Stimulated activated CD8-positive, alpha-beta memory T cell treated with anti-CD3 and anti-CD28 coated beads, Interleukin-7, amount 100 ng/mL, for 48 hours (primary cell): Measurements from ENCODE around the gene HSPA2.
"Not testable (repeated sequence)": the region's sequence is repeated elsewhere in the genome, so short reads cannot be mapped to it uniquely, and the experiment has no call there.

Experiments
- DNase-seq, 2 donors: peaks; one replicate each; pipeline ENCODE4 v3.0.0-alpha.2; 2020; ENCODE audit warnings: low read depth in 1 of 2; ENCODE audit errors: extremely low read depth in 1 of 2

Gene HSPA2

DNA sequence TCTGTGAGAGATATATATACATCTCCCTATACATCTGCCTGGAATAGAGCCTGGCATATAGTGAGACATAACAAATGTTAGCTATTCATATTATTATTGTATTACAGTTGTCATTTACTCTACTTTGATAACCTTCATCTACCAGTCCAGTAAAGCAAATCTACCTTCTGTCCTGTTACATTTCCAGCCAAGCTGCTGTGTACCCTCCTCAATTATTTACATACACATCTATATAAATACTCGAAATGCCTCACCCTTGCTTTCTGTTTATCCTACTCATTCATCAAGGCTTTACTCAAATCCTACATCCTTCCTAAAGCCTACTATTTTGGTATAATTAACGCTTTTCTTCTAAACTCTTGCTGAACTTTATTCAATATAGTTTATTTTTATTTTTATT is 27.3 kb upstream of the HSPA2 start:
- no peak for DNase-seq

- DNase-seq: no peak
Measured at GRCh38 chr14:64515053-64515452, 25.5 kb upstream of the HSPA2 start.

- DNase-seq: no peak
Measured at GRCh38 chr14:64516969-64517368, 23.6 kb upstream of the HSPA2 start.

DNA sequence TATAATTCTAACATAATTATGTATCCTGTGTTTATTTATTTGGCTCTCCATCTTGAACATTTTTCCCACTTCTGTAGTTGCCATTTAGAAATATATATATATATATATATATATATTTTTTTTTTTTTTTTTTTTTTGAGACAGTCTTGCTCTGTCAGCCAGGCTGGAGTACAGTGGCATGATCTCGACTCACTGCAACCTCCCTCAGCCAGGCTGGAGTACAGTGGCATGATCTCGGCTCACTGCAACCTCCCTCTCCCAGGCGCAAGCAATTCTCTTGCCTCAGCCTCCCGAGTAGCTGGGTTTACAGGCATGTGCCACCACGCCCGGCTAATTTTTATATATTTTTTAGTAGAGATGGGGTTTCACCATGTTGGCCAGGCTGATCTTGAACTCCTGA is 22.9 kb upstream of the HSPA2 start:
- not testable (repeated sequence) for DNase-seq

- no peak for DNase-seq
Measured at GRCh38 chr14:64518229-64518628, 22.3 kb upstream of the HSPA2 start.

DNA sequence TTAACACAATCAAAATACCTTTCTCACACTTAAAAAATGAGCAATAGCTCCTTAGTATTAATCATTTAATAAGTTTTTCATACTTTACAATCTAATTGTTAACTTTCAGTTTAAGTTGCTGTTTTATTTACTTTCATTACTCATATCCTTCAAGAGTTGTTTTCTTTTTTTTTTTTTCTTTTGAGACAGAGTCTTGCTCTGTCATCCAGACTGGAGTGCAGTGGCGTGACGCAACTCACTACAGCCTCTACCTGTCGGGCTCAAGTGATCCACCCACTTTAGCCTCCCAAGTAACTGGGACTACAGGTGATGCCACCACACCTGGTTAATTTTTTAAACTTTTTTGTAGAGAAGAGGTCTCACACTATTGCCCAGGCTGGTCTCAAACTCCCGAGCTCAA is 19.8 kb upstream of the HSPA2 start:
- DNase-seq: no peak

DNA sequence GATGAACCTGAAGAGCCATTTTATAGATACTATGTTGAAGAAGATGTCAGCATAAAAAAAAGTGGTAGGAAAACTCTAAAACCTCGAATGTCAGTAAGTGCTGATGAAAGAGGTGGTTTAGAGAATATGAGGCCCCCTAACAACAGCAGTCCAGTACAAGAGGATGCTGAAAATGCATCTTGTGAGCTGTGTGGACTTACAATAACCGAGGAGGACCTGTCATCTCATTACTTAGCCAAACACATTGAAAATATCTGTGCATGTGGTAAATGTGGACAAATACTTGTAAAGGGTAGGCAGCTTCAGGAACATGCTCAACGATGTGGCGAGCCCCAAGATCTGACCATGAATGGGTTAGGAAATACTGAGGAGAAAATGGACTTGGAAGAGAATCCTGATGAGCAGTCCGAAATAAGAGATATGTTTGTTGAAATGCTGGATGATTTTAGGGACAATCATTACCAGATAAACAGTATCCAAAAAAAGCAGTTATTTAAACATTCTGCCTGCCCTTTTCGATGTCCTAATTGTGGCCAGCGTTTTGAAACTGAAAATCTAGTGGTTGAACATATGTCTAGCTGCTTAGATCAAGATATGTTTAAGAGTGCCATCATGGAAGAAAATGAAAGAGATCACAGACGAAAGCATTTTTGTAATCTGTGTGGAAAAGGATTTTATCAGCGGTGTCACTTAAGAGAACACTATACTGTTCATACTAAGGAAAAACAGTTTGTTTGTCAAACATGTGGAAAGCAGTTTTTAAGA is 17.8 kb upstream of the HSPA2 start:
- DNase-seq: no peak

DNA sequence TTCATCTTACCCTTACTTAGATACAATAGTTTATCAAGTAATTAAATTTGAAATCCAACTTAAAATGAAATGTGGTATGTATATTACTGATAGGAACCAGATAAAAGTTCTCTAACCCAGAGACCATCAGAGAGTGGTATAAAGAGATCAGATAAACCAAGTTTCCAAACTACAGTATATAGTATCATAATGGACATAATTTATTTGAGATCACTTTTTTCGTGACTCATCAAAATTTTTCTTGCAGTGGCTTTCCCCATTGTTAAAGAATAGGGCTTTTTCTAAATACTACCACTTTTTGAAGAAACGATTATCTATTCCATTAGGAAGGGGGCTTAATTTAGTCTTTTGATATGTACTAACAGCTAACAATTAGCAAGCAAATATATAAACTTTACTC is 15.2 kb upstream of the HSPA2 start:
- no peak for DNase-seq

GRCh38 chr14:64531567-64531966 is 9.0 kb upstream of the HSPA2 start:
- DNase-seq: no peak

DNA sequence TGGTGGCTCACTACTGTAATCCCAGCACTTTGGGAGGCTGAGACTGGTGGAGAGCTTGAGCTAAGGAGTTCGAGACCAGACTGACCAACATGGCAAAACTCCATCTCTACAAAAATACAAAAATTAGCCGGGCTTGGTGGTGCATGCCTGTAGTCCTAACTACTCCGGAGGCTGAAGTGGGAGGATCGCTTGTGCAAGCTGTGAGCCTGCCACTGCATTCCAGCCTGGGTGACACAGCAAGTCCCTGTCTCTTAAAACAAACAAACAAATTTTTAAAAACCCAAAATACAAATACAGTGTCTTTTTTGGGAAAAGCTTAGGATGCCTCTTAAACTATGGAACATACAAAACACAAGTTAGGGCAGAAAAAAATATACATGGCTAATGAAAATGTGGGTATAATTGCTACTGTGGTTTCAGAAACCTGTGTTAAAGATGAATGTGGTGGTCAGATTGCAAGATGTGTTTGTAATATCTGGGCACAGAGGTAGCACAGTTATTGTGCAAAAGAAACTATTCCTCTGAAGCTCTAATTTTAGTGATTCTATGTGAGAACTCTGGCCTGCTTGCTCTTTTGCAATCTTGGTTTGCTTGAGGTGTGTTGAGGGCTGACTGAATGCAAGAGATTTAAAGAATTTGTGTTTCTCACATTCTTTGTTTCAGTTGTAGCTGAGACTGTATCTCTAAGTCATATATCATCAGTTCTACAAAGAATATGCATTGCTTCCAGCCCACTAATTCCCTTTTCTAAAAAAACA is 3.9 kb upstream of the HSPA2 start:
- DNase-seq: no peak

DNA sequence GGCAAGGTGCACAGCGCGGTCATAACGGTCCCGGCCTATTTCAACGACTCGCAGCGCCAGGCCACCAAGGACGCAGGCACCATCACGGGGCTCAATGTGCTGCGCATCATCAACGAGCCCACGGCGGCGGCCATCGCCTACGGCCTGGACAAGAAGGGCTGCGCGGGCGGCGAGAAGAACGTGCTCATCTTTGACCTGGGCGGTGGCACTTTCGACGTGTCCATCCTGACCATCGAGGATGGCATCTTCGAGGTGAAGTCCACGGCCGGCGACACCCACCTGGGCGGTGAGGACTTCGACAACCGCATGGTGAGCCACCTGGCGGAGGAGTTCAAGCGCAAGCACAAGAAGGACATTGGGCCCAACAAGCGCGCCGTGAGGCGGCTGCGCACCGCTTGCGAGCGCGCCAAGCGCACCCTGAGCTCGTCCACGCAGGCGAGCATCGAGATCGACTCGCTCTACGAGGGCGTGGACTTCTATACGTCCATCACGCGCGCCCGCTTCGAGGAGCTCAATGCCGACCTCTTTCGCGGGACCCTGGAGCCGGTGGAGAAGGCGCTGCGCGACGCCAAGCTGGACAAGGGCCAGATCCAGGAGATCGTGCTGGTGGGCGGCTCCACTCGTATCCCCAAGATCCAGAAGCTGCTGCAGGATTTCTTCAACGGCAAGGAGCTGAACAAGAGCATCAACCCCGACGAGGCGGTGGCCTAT is 875 bp downstream of the HSPA2 start:
- DNase-seq: no peak

DNA sequence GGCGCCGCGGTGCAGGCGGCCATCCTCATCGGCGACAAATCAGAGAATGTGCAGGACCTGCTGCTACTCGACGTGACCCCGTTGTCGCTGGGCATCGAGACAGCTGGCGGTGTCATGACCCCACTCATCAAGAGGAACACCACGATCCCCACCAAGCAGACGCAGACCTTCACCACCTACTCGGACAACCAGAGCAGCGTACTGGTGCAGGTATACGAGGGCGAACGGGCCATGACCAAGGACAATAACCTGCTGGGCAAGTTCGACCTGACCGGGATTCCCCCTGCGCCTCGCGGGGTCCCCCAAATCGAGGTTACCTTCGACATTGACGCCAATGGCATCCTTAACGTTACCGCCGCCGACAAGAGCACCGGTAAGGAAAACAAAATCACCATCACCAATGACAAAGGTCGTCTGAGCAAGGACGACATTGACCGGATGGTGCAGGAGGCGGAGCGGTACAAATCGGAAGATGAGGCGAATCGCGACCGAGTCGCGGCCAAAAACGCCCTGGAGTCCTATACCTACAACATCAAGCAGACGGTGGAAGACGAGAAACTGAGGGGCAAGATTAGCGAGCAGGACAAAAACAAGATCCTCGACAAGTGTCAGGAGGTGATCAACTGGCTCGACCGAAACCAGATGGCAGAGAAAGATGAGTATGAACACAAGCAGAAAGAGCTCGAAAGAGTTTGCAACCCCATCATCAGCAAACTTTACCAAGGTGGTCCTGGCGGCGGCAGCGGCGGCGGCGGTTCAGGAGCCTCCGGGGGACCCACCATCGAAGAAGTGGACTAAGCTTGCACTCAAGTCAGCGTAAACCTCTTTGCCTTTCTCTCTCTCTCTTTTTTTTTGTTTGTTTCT is 1.7 kb downstream of the HSPA2 start:
- DNase-seq: no peak

- no peak for DNase-seq
Measured at GRCh38 chr14:64542836-64543201, 2.3 kb downstream of the HSPA2 start.

GRCh38 chr14:64544607-64545312 is 4.2 kb downstream of the HSPA2 start:
- DNase-seq: no peak

DNA sequence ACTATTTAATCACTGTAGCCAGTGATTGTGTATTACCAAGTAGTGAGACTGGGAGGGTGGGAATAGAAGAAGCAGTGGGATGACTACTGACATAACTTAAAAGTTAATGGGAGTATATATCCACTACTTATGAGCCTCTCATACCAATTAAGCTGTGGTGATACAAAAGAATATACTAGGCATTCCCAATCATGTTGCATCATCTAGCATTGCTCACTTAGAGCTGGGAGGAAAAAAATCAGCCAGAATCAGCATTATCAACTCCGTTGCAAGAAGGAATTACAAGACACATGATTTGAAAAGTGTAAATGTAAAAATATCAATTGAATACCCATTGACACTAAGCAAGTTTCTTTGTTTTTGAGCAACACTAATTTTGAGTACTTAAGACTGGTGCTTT is 8.5 kb downstream of the HSPA2 start:
- no peak for DNase-seq

GRCh38 chr14:64549791-64550620 is 9.5 kb downstream of the HSPA2 start, which contains the start of gene PPP1R36:
Gene PPP1R36 (plus strand): TSS chr14:64549961. CDS start chr14:64549998, 37 bp downstream.
- peak in 1 of 2 donors; percentile 15 for DNase-seq

DNA sequence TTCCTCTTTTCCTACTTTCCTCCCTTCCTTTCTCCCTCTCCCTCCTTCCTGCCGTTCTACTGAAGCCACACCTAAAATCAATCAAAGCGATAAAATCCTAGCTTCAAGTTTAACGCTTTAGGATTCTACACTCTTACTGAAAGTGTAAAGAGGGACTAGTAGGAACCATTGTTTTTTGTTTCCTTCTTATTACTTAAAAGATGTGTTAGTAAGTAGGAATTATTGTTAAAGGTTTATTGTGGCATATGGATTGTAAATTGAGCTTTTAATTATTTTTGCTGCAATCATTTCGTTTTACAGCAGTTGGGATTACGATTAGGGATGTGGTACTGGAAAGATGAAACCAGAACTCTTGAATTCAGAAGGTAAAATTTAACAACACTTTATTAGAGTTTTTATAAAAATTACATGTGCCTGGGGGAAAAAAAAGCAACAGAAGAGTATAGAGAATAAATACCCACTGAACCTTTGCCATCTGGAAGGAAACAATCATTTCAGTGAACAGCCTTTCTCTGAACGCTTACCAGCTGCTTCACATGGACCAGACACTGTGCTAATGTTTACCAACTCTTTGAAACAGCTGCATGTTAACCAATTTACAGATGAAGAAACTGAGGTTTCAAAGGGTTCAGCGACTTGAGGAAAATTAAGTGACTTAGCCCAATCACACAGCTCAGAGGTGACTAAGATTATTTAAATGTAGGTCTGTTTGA is 10.2 kb downstream of the HSPA2 start:
- no peak for DNase-seq

DNA sequence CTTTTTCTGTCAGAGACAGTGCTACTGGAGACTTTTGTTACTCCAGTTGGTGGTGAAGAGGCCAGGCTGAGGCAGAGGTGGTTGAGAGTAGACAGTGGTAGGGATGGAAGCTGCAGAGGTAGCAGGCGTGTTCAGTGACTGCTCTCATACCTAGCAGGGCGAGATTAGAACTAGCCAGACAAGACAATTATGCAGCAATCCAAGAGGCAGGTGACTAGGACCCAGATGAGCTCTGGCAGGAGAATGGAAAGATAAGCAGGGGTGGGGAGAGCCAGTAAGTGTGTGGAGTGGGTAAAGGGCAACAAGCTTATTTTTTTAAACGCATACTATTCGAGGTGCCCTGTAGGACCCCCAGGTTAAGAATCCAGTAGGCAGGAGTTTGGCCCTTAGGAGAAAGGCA is 14.0 kb downstream of the HSPA2 start:
- no peak for DNase-seq

DNA sequence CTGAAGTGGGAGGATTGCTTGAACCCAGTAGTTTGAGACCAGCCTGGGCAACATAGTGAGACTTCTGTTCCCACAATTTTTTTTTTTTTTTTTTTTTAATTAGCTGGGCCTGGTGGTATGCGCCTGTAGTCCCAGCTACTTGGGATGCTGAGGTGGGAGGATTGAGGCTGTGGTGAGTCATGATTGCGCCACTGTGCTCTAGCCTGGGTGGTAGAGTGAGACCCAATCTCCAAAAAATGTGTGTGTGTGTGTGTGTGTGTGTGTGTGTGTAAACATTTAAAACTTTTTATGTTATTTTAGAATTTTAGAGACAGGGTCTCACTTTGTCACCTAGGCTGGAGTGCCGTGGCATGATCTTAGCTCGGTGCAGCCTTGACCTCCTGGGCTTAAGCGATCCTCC is 16.0 kb downstream of the HSPA2 start:
- no peak for DNase-seq
